GM18505 (cell line): ENCODE results near the gene AGAP1.

Experiments used
- ATAC-seq: cut with Tn5 transposase; IDR thresholded peaks from one replicate; pipeline ENCODE4 v1.9.1; 2021; ENCODE audit not compliant: unreplicated experiment
- POLR2A ChIP-seq: IDR thresholded peaks from 4 replicates; pipeline ENCODE4 v1.6.1; 2011; ENCODE audit warnings: borderline replicate concordance; ENCODE audit not compliant: insufficient read depth, insufficient read length; ENCODE audit errors: extremely low read depth

AGAP1 gene

GRCh38 chr2:235745597-235745996 lies 251.8 kb downstream of the AGAP1 start:
- TF ChIP-seq POLR2A, result no peak
- no peak for ATAC-seq

- no peak for ATAC-seq
- TF ChIP-seq POLR2A, result no peak
These were observed 252.6 kb downstream of the AGAP1 start for GRCh38 chr2:235746257-235746934.

GRCh38 chr2:235747001-235747785 lies 253.3 kb downstream of the AGAP1 start:
- TF ChIP-seq POLR2A, result no peak
- ATAC-seq, result no peak

GRCh38 chr2:235747786-235748091 lies 253.9 kb downstream of the AGAP1 start:
- TF ChIP-seq POLR2A, result no peak
- ATAC-seq, result no peak

GRCh38 chr2:235749121-235749770 lies 255.4 kb downstream of the AGAP1 start:
- no peak for ATAC-seq
- TF ChIP-seq POLR2A, result no peak

GRCh38 chr2:235749771-235750160 lies 255.9 kb downstream of the AGAP1 start:
- no peak for TF ChIP-seq POLR2A
- no peak for ATAC-seq

- ATAC-seq, result no peak
- no peak for TF ChIP-seq POLR2A
These were observed 259.0 kb downstream of the AGAP1 start for GRCh38 chr2:235752846-235753245.

GRCh38 chr2:235754357-235755207 lies 260.7 kb downstream of the AGAP1 start:
- no peak for TF ChIP-seq POLR2A
- no peak for ATAC-seq

- no peak for TF ChIP-seq POLR2A
- ATAC-seq, result no peak
These were observed 262.6 kb downstream of the AGAP1 start for GRCh38 chr2:235756491-235756890.

GRCh38 chr2:235757212-235757611 lies 263.4 kb downstream of the AGAP1 start:
- no peak for ATAC-seq

GRCh38 chr2:235757640-235758039 lies 263.8 kb downstream of the AGAP1 start:
- ATAC-seq, result no peak
- TF ChIP-seq POLR2A, result no peak

More at GRCh38 chr2:235757212-235757611, 263.4 kb downstream of the AGAP1 start:
- TF ChIP-seq POLR2A, result no peak

- no peak for ATAC-seq
- TF ChIP-seq POLR2A, result no peak
These were observed 269.2 kb downstream of the AGAP1 start for GRCh38 chr2:235762832-235763598.
